Activated CD4-positive, alpha-beta memory T cell treated with anti-CD3 and anti-CD28 coated beads, Interleukin-2, amount 10 ng/mL, durations not matched to agents 7 days and 5 days (primary cell): ENCODE results near the gene DUSP22. TPM values are rescaled to one million over a fixed set of nuclear protein-coding genes. Genes with fewer than 3 reads are reported as not detected.

Experiments
- CTCF ChIA-PET: fragments of 350-600 bp; sonication (Branson Sonifier 250); formaldehyde crosslinking; loops from one replicate; lab custom pipeline; 2021; ENCODE audit warnings: antibody characterized with exemption, inconsistent platforms; lab: Charles Lee
- POLR2A ChIA-PET: fragments of 350-600 bp; sonication (Branson Sonifier 250); formaldehyde crosslinking; loops from one replicate; lab custom pipeline; 2021; ENCODE audit warnings: antibody characterized with exemption; lab: Charles Lee
- DNase-seq: peaks from one replicate; pipeline ENCODE4 v3.0.0-alpha.2; 2020
- H3K27ac Mint-ChIP-seq: one replicate; pipeline ENCODE4 v1.8.0; 2021; ENCODE audit warnings: mild to moderate bottlenecking, mixed read lengths
- H3K27me3 Mint-ChIP-seq: one replicate; pipeline ENCODE4 v1.8.0; 2021; ENCODE audit warnings: mixed read lengths
- H3K36me3 Mint-ChIP-seq: one replicate; pipeline ENCODE4 v1.8.0; 2021; ENCODE audit warnings: low read depth, mixed read lengths
- H3K4me1 Mint-ChIP-seq: one replicate; pipeline ENCODE4 v1.8.0; 2021; ENCODE audit warnings: mixed read lengths
- H3K4me3 Mint-ChIP-seq: one replicate; pipeline ENCODE4 v1.8.0; 2021; ENCODE audit warnings: mild to moderate bottlenecking, mixed read lengths
- H3K9me3 Mint-ChIP-seq: one replicate; pipeline ENCODE4 v1.8.0; 2021; ENCODE audit warnings: mixed read lengths
- total RNA-seq, 2 experiments: library from RNA; stranded (reverse); gene quantifications; one replicate each; pipeline ENCODE4 v1.2.3, GENCODE V29; 2021

The DUSP22 gene
- total RNA-seq, 2 experiments from 2014 or later, result 36.3 to 41.5 TPM

- no peak for DNase-seq
- Mint-ChIP-seq H3K4me3 (no peak overlapping the region), H3K27ac (no peak overlapping the region), H3K27me3 (no peaks in the 10 kb centered on the region), H3K9me3 (no peaks in the 10 kb centered on the region), H3K4me1 (peaks cover 2% of the 10 kb centered on the region), H3K36me3 (peaks cover 4% of the 10 kb centered on the region)
- ChIA-PET POLR2A (no interaction called here), CTCF (interaction anchor here (1.2 to 1.3 kb wide), 2 partner anchors 29 to 242 kb away, joined by 3 read pairs; no protein-coding TSS in a partner anchor)
Measured at GRCh38 chr6:351011-351866, 59.0 kb downstream of the DUSP22 start.

DNA sequence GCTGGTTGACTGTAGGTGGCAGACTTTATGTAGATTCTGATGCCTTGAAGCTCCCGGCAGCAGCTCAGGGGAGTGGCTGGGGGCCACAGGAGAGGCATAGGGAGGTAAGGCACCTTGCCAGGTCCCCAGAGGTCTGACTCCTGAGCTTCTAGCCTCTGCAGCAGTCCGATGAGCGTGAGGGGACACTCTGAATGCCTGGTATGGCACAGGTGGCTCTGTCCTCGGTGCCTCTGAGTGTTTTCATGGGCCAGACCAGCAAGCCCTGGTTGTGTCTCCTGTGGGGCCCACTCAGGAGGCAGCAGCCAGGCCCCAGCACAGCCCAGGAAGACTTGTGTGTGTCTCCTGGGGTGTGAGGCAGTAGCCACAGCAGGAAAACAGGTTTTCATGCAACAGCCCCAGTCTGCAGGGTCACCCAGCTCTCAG is 59.6 kb downstream of the DUSP22 start:
- ChIA-PET POLR2A (no interaction called here), CTCF (interaction anchor here (0.5 to 1.3 kb wide), 3 partner anchors 29 to 242 kb away, joined by 3 read pairs; no protein-coding TSS in a partner anchor)
- Mint-ChIP-seq H3K4me1 (peaks cover 2% of the 10 kb centered on the region), H3K36me3 (peaks cover 4% of the 10 kb centered on the region), H3K27ac (no peak overlapping the region), H3K4me3 (no peak overlapping the region), H3K27me3 (no peaks in the 10 kb centered on the region), H3K9me3 (no peaks in the 10 kb centered on the region)
- no peak for DNase-seq

DNA sequence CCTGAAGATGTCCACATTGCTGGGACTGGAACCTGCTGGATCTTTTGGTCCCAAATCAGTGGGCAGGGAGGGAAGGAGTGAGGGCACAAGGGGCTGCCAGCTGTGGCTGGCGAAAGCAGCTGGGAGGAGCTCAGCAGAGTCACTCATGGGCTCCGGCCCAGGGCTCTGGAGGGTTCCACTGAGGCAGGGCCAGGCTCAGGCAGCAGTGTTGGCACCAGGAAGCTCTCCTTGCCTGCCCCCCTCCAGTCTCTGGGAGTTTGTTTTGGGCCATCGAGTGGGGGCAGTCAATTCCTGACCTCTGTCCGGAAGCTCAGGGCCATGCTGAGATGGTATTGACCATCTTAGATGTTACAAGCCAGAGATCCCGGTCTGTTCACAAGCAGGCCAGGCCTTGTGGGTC is 60.2 kb downstream of the DUSP22 start:
- Mint-ChIP-seq H3K27ac (no peak overlapping the region), H3K27me3 (no peaks in the 10 kb centered on the region), H3K4me1 (peaks cover 2% of the 10 kb centered on the region), H3K36me3 (peaks cover 4% of the 10 kb centered on the region), H3K4me3 (no peak overlapping the region), H3K9me3 (no peaks in the 10 kb centered on the region)
- no peak for DNase-seq
- CTCF ChIA-PET, result interaction anchor here (0.5 to 1.3 kb wide), 3 partner anchors 30 to 241 kb away, joined by 3 read pairs; no protein-coding TSS in a partner anchor
- POLR2A ChIA-PET, result no interaction called here

- Mint-ChIP-seq H3K36me3 (peaks cover 4% of the 10 kb centered on the region), H3K27me3 (no peaks in the 10 kb centered on the region), H3K9me3 (no peaks in the 10 kb centered on the region), H3K4me1 (peaks cover 2% of the 10 kb centered on the region), H3K27ac (no peak overlapping the region), H3K4me3 (no peak overlapping the region)
- POLR2A ChIA-PET, result no interaction called here
- CTCF ChIA-PET, result interaction anchor here (1.3 kb wide), 1 partner anchor 30 kb away, joined by 3 read pairs; no protein-coding TSS in a partner anchor
- DNase-seq, result no peak
Measured at GRCh38 chr6:352896-353470, 60.7 kb downstream of the DUSP22 start.

- H3K36me3 Mint-ChIP-seq, result no peaks in the 10 kb centered on the region
- no peak overlapping the region for H3K4me3 Mint-ChIP-seq
- H3K4me1 Mint-ChIP-seq, result peaks cover 2% of the 10 kb centered on the region
- DNase-seq, result no peak
- CTCF ChIA-PET, result no interaction called here
- POLR2A ChIA-PET, result no interaction called here
- H3K27ac Mint-ChIP-seq, result no peak overlapping the region
- H3K27me3 Mint-ChIP-seq, result no peaks in the 10 kb centered on the region
- H3K9me3 Mint-ChIP-seq, result no peaks in the 10 kb centered on the region
Measured at GRCh38 chr6:353642-354614, 61.6 kb downstream of the DUSP22 start.

DNA sequence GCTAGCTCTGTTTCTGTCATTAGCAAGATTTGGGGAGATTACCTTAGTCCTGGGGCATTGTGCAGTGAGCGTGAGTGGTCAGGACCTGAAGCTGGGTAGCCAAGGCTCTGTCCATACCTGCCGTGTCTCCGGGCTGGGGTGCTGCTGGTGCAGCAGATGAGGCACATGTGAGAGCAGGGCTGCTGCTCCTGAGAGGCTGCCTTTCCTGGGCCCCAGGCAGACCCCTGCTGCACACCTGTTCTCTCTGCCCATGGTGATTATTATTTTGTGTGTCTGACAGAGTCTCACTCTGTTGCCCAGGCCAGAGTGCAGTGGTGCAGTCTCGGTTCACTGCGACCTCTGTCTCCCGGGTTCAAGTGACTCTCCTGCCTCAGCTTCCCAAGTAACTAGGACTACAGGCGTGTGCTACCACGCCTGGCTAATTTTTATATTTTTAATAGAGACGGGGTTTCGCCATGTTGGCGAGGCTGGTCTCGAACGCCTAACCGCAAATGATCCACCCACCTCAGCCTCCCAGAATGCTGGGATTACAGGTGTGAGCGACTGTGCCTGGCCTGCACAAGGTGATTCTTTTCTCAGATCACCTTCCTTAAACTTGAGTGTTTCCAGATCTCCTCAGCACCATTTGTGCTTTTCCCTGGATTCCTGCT is 62.5 kb downstream of the DUSP22 start:
- ChIA-PET CTCF (no interaction called here), POLR2A (no interaction called here)
- no peaks in the 10 kb centered on the region for H3K9me3 Mint-ChIP-seq

GRCh38 chr6:355373-356208 is 63.3 kb downstream of the DUSP22 start:
- ChIA-PET CTCF (no interaction called here), POLR2A (interaction anchor here (2.4 kb wide), 1 partner anchor 34 kb away, joined by 5 read pairs; no protein-coding TSS in a partner anchor)
- Mint-ChIP-seq H3K9me3 (no peaks in the 10 kb centered on the region), H3K4me1 (peaks cover 2% of the 10 kb centered on the region), H3K27me3 (no peaks in the 10 kb centered on the region), H3K36me3 (no peaks in the 10 kb centered on the region), H3K4me3 (no peak overlapping the region), H3K27ac (no peak overlapping the region)
- DNase-seq, result no peak

More for the DNA sequence above, 62.5 kb downstream of the DUSP22 start:
- Mint-ChIP-seq H3K4me3 (no peak overlapping the region), H3K27ac (no peak overlapping the region), H3K27me3 (no peaks in the 10 kb centered on the region), H3K4me1 (peaks cover 2% of the 10 kb centered on the region), H3K36me3 (no peaks in the 10 kb centered on the region)
- DNase-seq, result no peak

DNA sequence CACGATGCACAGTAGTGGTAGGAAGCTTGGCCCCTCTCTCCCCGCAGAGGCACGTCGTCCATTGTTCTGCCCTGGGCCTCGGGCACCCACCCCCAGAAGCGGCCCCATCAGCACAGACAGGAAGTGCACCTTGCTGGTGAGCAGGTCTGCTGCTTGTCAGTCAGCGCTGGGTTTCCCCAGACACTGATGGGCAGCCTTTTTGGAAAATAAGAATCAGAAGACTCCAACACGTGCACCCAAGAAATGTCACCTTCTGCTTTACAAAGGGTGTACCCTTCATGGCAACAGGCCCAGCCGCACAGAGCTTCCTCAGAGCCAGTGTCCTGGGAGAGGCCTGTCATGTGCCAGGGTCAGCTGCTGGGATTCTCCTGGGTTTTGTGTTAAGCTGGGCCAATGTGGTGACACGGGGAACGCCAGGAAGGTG is 64.6 kb downstream of the DUSP22 start:
- CTCF ChIA-PET, result no interaction called here
- POLR2A ChIA-PET, result interaction anchor here (2.4 kb wide), 1 partner anchor 32 kb away, joined by 5 read pairs; no protein-coding TSS in a partner anchor
- Mint-ChIP-seq H3K4me1 (peaks cover 2% of the 10 kb centered on the region), H3K36me3 (no peaks in the 10 kb centered on the region), H3K27ac (no peak overlapping the region), H3K4me3 (no peak overlapping the region), H3K27me3 (no peaks in the 10 kb centered on the region), H3K9me3 (no peaks in the 10 kb centered on the region)
- DNase-seq, result no peak

- Mint-ChIP-seq H3K4me3 (no peak overlapping the region), H3K27me3 (no peaks in the 10 kb centered on the region), H3K27ac (no peak overlapping the region), H3K4me1 (peaks cover 2% of the 10 kb centered on the region), H3K9me3 (no peaks in the 10 kb centered on the region), H3K36me3 (no peaks in the 10 kb centered on the region)
- no peak for DNase-seq
- ChIA-PET CTCF (no interaction called here), POLR2A (interaction anchor here (2.4 kb wide), 1 partner anchor 32 kb away, joined by 5 read pairs; no protein-coding TSS in a partner anchor)
Measured at GRCh38 chr6:357261-357790, 65.0 kb downstream of the DUSP22 start.

DNA sequence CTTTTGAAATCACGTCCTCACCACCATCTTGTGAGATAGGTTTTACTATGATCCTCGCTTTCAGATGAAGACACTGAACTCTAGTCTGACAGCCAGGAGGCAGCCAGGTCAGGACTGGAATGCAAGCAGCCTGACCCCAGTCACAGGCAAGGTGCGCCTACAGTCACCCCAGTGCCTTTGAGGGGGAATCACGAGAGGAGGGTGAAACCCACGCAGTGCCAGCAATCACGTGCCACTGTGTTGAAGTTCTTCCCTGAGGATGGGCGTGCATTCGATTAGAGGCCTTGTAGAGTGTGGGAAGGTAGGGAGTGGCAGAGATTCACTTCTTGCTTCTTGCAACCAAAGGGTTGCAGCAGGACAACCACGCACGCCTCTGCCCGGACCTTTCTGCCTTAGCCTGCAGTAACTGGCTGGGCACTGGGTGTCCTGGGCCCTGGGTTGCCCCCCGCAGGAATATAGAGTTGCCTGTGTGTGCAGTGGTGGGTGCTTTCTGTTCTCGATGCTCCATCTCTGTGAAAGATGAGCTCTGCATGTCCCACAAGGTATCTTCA is 65.6 kb downstream of the DUSP22 start:
- CTCF ChIA-PET, result no interaction called here
- Mint-ChIP-seq H3K4me1 (peaks cover 2% of the 10 kb centered on the region), H3K27ac (no peak overlapping the region)

DNA sequence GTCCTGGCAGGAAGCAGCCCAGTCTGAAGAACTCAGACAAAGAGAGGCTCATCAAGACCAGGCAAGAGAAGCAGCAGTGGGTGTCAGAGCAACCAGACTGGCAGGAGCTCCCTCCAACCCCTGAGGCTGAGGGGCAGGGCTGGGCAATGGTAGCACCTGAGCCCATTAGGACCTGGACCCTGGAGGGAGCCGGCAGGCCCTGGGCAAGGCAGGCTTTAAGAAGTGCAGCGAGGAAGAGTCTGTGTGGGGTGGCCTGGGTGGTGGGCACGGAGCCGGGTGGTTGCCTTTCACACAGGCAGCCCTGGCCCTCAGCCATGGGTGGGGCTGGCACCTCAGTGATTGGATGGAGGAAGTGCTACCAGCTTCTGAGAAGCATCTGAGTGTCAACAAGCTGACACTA is 66.1 kb downstream of the DUSP22 start:
- POLR2A ChIA-PET, result no interaction called here
- DNase-seq, result no peak
- CTCF ChIA-PET, result no interaction called here
- Mint-ChIP-seq H3K4me1 (peaks cover under 1% of the 10 kb centered on the region), H3K27me3 (no peaks in the 10 kb centered on the region), H3K27ac (no peak overlapping the region), H3K9me3 (peaks cover 5% of the 10 kb centered on the region), H3K36me3 (no peaks in the 10 kb centered on the region), H3K4me3 (no peak overlapping the region)

More for the DNA sequence above, 65.6 kb downstream of the DUSP22 start:
- no peaks in the 10 kb centered on the region for H3K27me3 Mint-ChIP-seq
- DNase-seq, result no peak
- POLR2A ChIA-PET, result no interaction called here
- no peaks in the 10 kb centered on the region for H3K36me3 Mint-ChIP-seq
- no peak overlapping the region for H3K4me3 Mint-ChIP-seq
- H3K9me3 Mint-ChIP-seq, result peaks cover 3% of the 10 kb centered on the region
